Smooth muscle cell (in vitro differentiated cells): ENCODE data around the gene UNC93A. TPM values are rescaled to one million over a fixed set of nuclear protein-coding genes. Genes with fewer than 3 reads are reported as not detected.
"Not testable (repeated sequence)": the region's sequence is repeated elsewhere in the genome, so short reads cannot be mapped to it uniquely, and the experiment has no call there.

Experiments used
- DNase-seq: peaks from one replicate; lab custom pipeline; 2025; ENCODE audit not compliant: unreplicated experiment; lab: John Stamatoyannopoulos, UW
- H2AFZ ChIP-seq: fragments of 200-600 bp; sonication (generic); 2 replicates; pipeline ENCODE4 v1.6.0; 2016; ENCODE audit warnings: antibody characterized with exemption, low read depth, mild to moderate bottlenecking
- H3F3A ChIP-seq: fragments of 200-600 bp; sonication (generic); 2 replicates; pipeline ENCODE4 v1.6.0; 2017; ENCODE audit warnings: antibody characterized with exemption, low read depth
- H3K27ac ChIP-seq: fragments of 200-600 bp; sonication (generic); 2 replicates; pipeline ENCODE4 v1.5.1; 2016; ENCODE audit warnings: low read depth, mild to moderate bottlenecking
- H3K27me3 ChIP-seq: fragments of 200-600 bp; sonication (generic); 2 replicates; pipeline ENCODE4 v1.6.1; 2016; ENCODE audit warnings: low read depth, mild to moderate bottlenecking
- H3K36me3 ChIP-seq: fragments of 200-600 bp; sonication (generic); 2 replicates; pipeline ENCODE4 v1.5.1; 2016; ENCODE audit warnings: low read depth
- H3K4me1 ChIP-seq: fragments of 200-600 bp; sonication (generic); 2 replicates; pipeline ENCODE4 v1.5.1; 2016; ENCODE audit warnings: low read depth
- H3K4me2 ChIP-seq: fragments of 200-600 bp; sonication (generic); 2 replicates; pipeline ENCODE4 v1.6.0; 2016; ENCODE audit warnings: mild to moderate bottlenecking
- H3K4me3 ChIP-seq: fragments of 200-600 bp; sonication (generic); 2 replicates; pipeline ENCODE4 v1.5.1; 2016; ENCODE audit warnings: mild to moderate bottlenecking
- H3K79me2 ChIP-seq: fragments of 200-600 bp; sonication (generic); 2 replicates; pipeline ENCODE4 v1.6.0; 2016; ENCODE audit warnings: low read depth, mild to moderate bottlenecking
- H3K9ac ChIP-seq: fragments of 200-600 bp; sonication (generic); 2 replicates; pipeline ENCODE4 v1.6.0; 2016; ENCODE audit warnings: low read depth
- H3K9me3 ChIP-seq: fragments of 200-600 bp; sonication (generic); replicated peaks from 2 replicates; pipeline ENCODE4 v1.5.1; 2016; ENCODE audit warnings: low read depth
- H4K20me1 ChIP-seq: fragments of 200-600 bp; sonication (generic); 2 replicates; pipeline ENCODE4 v1.6.0; 2016; ENCODE audit warnings: low read depth
- WGBS: methylation state at CpG from one replicate; pipeline ENCODE4 v1.1.7; 2016; ENCODE audit warnings: low lambda C conversion rate; 5-methylcytosine and 5-hydroxymethylcytosine counted together
- polyA plus RNA-seq: library from polyadenylated mRNA; unstranded; fragments of >200 nt; fragmentation: Nextera tagmentation; extraction: Ambion mirVana; gene quantifications from 2 replicates; pipeline ENCODE4 v1.2.1, GENCODE V29; 2016
- total RNA-seq: library from RNA; depleted of rRNA; stranded (reverse); fragments of >200 nt; gene quantifications from 2 replicates; pipeline ENCODE4 v1.2.3, GENCODE V29; 2014
- TF ChIP-seq, protein P1 (sequence below): fragments of 200-600 bp; sonication (generic); IDR thresholded peaks from 2 replicates; pipeline ENCODE4 v1.5.1; 2017; ENCODE audit warnings: borderline replicate concordance, mild to moderate bottlenecking, antibody characterized with exemption; ENCODE audit not compliant: insufficient read depth, poor library complexity, severe bottlenecking

Gene UNC93A
- total and polyA plus RNA-seq, 2 experiments from 2014 or later: not detected

DNA sequence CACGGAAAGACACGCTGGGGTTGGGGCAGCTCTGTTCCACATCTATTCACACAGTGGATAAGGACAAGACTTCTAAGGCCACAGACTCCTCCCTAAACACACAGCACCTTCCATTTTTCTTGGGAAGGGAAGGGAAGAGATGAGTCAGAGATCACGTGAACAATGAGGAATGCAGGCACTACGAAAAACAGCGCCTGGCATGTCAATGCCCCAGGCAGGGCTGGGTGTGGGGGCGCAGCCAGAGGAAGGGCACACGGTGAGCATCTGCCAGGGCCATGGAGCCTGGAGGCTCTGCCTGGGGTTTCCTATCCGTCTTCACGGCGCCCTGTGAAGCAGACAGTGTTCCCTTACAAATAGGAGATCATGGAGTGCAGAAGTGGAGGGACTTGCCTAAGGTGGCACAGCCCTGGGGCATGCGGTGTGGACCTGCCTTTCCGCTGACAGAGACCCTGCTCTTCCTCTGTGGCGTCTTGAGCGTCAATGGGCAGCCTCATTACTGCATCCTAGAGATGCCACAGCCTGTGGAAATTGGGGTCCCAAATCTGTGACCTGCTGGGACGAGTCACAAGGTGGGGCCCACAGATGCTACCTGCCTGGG, 15.4 kb downstream of the UNC93A start:
- H3F3A ChIP-seq: no peaks in the 10 kb centered on the region
- TF ChIP-seq, protein P1, sequence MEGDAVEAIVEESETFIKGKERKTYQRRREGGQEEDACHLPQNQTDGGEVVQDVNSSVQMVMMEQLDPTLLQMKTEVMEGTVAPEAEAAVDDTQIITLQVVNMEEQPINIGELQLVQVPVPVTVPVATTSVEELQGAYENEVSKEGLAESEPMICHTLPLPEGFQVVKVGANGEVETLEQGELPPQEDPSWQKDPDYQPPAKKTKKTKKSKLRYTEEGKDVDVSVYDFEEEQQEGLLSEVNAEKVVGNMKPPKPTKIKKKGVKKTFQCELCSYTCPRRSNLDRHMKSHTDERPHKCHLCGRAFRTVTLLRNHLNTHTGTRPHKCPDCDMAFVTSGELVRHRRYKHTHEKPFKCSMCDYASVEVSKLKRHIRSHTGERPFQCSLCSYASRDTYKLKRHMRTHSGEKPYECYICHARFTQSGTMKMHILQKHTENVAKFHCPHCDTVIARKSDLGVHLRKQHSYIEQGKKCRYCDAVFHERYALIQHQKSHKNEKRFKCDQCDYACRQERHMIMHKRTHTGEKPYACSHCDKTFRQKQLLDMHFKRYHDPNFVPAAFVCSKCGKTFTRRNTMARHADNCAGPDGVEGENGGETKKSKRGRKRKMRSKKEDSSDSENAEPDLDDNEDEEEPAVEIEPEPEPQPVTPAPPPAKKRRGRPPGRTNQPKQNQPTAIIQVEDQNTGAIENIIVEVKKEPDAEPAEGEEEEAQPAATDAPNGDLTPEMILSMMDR: no peak
- DNase-seq: no peak
- H3K4me3 ChIP-seq: no peak overlapping the region
- H2AFZ ChIP-seq: no peak overlapping the region
- no peaks in the 10 kb centered on the region for H3K27me3 ChIP-seq
- no peak overlapping the region for H3K9ac ChIP-seq
- no peaks in the 10 kb centered on the region for H3K79me2 ChIP-seq
- WGBS: 73% methylated on average over 15 of the region's 15 CpGs
- H3K27ac ChIP-seq: no peak overlapping the region
- H3K36me3 ChIP-seq: no peaks in the 10 kb centered on the region
- H4K20me1 ChIP-seq: no peaks in the 10 kb centered on the region
- H3K9me3 ChIP-seq: no peaks in the 10 kb centered on the region
- H3K4me1 ChIP-seq: no peaks in the 10 kb centered on the region
- H3K4me2 ChIP-seq: no peak overlapping the region

DNA sequence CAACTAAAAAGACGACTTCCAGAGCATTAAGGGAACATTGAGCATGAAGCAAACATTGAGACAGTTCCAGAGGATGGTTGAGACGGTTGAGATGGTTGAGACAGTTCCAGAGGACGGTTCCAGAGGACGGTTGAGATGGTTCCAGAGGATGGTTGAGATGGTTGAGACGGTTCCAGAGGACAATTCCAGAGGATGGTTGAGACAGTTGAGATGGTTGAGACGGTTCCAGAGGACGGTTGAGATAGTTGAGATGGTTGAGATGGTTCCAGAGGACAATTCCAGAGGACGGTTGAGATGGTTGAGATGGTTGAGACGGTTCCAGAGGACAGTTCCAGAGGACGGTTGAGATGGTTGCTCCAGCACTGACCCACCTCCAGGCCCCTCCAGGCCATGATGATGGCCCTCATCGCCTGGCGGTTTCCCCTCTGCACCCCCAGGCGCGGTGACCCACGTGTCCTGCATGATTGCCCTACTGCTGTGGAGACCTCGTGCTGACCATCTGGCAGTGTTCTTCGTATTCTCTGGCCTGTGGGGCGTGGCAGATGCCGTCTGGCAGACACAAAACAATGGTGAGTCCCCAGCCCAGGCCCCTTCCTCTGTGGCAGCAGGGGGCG, 16.3 kb downstream of the UNC93A start:
- H3K27ac ChIP-seq: no peak overlapping the region
- no peaks in the 10 kb centered on the region for H3K79me2 ChIP-seq
- no peaks in the 10 kb centered on the region for H3K4me1 ChIP-seq
- H3K4me3 ChIP-seq: no peak overlapping the region
- no peaks in the 10 kb centered on the region for H3K36me3 ChIP-seq
- DNase-seq: no peak
- WGBS: 90% methylated on average over 18 of the region's 20 CpGs
- H2AFZ ChIP-seq: no peak overlapping the region
- no peak overlapping the region for H3K4me2 ChIP-seq
- TF ChIP-seq, protein P1: no peak
- no peaks in the 10 kb centered on the region for H4K20me1 ChIP-seq
- no peak overlapping the region for H3K9ac ChIP-seq
- H3F3A ChIP-seq: no peaks in the 10 kb centered on the region
- H3K9me3 ChIP-seq: no peaks in the 10 kb centered on the region
- H3K27me3 ChIP-seq: no peaks in the 10 kb centered on the region

DNA sequence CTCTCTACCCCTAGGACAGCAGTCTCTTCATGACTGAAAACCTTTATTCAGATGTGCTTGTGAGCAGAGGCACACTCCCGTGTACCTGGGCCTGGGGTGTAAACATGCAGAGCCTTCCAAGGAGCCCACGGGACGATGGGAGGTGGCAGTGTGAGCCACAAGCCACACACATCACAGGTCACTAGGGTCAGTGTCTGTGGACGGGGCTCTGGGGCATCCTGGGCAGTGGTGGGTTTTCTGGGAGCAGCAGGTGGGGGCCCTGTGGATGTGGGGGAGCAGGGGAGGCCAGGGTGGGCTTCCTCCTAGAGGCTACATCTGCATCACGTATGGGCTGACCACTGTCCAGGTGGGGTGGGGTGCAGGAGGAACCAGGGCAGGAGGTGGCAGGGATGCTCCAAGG, 17.1 kb downstream of the UNC93A start:
- H3F3A ChIP-seq: no peaks in the 10 kb centered on the region
- H3K4me2 ChIP-seq: no peak overlapping the region
- H3K27me3 ChIP-seq: no peaks in the 10 kb centered on the region
- H3K27ac ChIP-seq: no peak overlapping the region
- no peak overlapping the region for H3K4me3 ChIP-seq
- H4K20me1 ChIP-seq: no peaks in the 10 kb centered on the region
- DNase-seq: no peak
- H3K4me1 ChIP-seq: no peaks in the 10 kb centered on the region
- no peaks in the 10 kb centered on the region for H3K79me2 ChIP-seq
- 97% methylated on average over 5 of the region's 5 CpGs for WGBS
- TF ChIP-seq, protein P1: no peak
- no peaks in the 10 kb centered on the region for H3K9me3 ChIP-seq
- no peaks in the 10 kb centered on the region for H3K36me3 ChIP-seq
- H2AFZ ChIP-seq: no peak overlapping the region
- H3K9ac ChIP-seq: no peak overlapping the region

DNA sequence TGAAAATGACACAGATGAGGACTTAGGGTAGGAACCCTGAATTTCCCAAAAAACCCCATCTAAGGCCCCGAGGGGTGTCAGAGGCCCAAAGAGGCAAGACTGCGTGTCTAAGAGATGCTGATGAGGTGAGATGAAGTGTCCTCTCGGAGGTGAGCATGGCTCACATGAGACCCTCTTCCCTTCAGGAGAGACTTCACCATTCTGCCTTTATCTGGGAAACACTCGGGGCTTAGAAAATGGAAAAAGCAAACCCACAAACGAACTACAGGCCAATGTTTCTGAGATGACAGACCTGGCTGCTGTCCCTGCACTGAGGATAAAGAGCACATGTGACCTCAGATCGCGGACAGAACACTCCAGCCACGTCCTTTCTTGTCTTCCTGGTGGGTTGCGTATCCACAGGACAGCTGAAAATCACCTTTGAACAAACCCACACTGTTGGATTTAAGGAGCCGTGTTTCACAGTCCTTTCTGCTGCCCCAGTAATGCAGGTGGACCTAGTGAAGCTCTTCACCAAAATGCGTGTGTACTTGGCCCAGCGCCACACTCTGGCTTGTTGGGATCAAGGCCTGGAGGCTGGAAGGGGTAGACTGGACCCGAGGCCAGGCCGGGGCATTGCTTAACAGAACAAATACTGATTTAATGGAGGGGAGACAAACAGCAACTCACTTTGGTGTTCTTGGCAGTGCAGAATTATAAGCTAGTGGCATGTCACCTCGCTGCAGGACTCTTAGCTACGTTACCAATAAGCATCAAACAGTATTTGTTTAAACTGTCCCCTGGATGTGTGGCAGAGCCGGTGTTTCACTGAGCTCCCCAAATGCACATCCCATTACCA, 18.5 kb downstream of the UNC93A start:
- not testable (repeated sequence) for H3K79me2 ChIP-seq, H3K27me3 ChIP-seq, H3K9ac ChIP-seq, H2AFZ ChIP-seq, H3K27ac ChIP-seq, DNase-seq, H3K4me2 ChIP-seq, H3F3A ChIP-seq, H3K9me3 ChIP-seq, H4K20me1 ChIP-seq, H3K4me1 ChIP-seq, H3K36me3 ChIP-seq, H3K4me3 ChIP-seq
- WGBS: 85% methylated on average over 17 of the region's 17 CpGs
